GM12801 (cell line): ENCODE measurements around the gene CLDN7.

Experiments
- CTCF ChIP-seq: IDR thresholded peaks from one replicate; pipeline ENCODE4 v1.5.1; 2011; ENCODE audit warnings: control low read depth; ENCODE audit not compliant: insufficient read length; ENCODE audit errors: extremely low read depth

The CLDN7 gene

GRCh38 chr17:7262192-7262934 lies at the start of gene CLDN7:
Gene CLDN7, minus strand, starts transcription at chr17:7262478. Its CDS starts 435 bp downstream, at chr17:7262043.
- TF ChIP-seq CTCF: no peak

- no peak for TF ChIP-seq CTCF
These were observed 48.9 kb upstream of the CLDN7 start for GRCh38 chr17:7311110-7311705.

GRCh38 chr17:7309628-7310027 lies 47.4 kb upstream of the CLDN7 start:
- no peak for TF ChIP-seq CTCF

GRCh38 chr17:7308625-7309433 lies 46.6 kb upstream of the CLDN7 start:
- TF ChIP-seq CTCF: no peak

- TF ChIP-seq CTCF: no peak
These were observed 45.7 kb upstream of the CLDN7 start for GRCh38 chr17:7307686-7308624.

GRCh38 chr17:7306911-7307685 lies 44.8 kb upstream of the CLDN7 start, which contains the start of gene EIF5A:
Gene EIF5A, plus strand, starts transcription at chr17:7307628. Its CDS starts 2,008 bp downstream, at chr17:7309636.
- TF ChIP-seq CTCF: no peak
